Coronary artery (tissue), 2 donors: ENCODE data around the gene CCDC81.

Experiments
- DNase-seq: peaks from one replicate; pipeline ENCODE4 v3.0.0-alpha.2; 2017; ENCODE audit warnings: low spot score
- H3K27ac ChIP-seq, 2 donors: fragments of 200-600 bp; sonication (generic); one replicate each; pipeline ENCODE4 v1.5.1; 2016 to 2019
- H3K4me3 ChIP-seq: fragments of 200-600 bp; sonication (generic); 2 replicates; pipeline ENCODE4 v1.5.1; 2016; ENCODE audit warnings: mild to moderate bottlenecking, moderate library complexity
- TF ChIP-seq, protein P1 (sequence below): fragments of 200-600 bp; sonication (generic); IDR thresholded peaks from one replicate; pipeline ENCODE4 v1.5.1; 2019; ENCODE audit warnings: antibody characterized with exemption

CCDC81 gene

DNA sequence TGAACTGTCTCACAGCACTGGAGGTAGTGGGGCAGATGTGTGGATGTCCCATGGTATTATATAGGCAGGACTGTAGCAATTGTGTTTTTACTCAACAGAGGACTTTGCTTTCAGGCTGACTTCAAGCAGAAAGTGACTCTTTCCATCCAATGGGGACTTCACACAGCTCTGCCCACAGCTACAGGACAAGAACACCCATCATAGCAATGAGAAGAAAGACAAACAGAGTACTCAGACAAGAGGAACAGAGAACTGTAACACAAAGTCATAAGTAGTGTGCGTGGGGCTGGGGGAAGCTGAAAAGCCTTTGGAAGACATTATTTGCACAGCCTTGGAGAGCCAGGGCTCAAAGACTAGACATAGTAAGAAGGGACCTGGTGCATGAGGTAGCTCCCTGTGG lies 70.3 kb downstream of the CCDC81 start:
- TF ChIP-seq, protein P1, sequence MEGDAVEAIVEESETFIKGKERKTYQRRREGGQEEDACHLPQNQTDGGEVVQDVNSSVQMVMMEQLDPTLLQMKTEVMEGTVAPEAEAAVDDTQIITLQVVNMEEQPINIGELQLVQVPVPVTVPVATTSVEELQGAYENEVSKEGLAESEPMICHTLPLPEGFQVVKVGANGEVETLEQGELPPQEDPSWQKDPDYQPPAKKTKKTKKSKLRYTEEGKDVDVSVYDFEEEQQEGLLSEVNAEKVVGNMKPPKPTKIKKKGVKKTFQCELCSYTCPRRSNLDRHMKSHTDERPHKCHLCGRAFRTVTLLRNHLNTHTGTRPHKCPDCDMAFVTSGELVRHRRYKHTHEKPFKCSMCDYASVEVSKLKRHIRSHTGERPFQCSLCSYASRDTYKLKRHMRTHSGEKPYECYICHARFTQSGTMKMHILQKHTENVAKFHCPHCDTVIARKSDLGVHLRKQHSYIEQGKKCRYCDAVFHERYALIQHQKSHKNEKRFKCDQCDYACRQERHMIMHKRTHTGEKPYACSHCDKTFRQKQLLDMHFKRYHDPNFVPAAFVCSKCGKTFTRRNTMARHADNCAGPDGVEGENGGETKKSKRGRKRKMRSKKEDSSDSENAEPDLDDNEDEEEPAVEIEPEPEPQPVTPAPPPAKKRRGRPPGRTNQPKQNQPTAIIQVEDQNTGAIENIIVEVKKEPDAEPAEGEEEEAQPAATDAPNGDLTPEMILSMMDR = no peak
- DNase-seq = no peak
- no peak overlapping the region for H3K4me3 ChIP-seq
- H3K27ac ChIP-seq = no peak overlapping the region

DNA sequence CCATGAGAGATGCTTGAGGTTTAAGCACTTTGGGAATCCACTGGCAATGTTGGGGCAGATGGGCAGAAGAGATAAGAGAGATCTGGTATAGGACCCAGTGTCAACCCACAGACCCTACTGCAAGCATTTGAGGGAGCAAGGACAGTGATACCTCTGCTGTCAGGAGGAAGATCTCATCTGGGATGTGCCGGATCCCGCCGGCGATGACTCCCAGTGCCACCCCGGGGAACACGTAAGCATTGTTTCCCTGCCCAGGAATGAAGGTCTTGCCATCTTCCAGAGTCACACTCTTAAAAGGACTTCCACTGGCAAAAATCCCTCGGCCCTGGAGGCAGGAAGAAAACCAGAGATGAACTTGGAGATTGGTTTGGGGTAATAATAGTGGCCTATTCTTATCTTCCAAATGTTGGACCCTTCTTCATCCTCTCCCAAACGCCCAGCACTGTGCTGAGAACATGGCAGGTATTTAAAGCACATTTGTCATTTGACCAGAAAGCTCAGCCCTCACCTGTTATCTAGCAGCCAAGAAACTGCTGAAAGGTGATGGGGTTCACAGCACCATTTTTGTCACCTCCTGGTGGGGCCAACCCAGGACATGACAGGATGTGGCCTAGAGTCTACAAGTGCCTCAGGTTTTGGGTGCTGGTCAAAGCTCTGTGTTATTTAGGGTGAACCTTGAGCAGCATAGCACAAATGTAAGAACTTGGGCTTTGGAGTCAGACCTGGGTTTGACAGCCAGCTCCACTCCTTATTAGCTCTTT lies 71.7 kb downstream of the CCDC81 start:
- DNase-seq = no peak
- TF ChIP-seq, protein P1 = no peak
- no peak overlapping the region for H3K4me3 ChIP-seq
- no peak overlapping the region for H3K27ac ChIP-seq

DNA sequence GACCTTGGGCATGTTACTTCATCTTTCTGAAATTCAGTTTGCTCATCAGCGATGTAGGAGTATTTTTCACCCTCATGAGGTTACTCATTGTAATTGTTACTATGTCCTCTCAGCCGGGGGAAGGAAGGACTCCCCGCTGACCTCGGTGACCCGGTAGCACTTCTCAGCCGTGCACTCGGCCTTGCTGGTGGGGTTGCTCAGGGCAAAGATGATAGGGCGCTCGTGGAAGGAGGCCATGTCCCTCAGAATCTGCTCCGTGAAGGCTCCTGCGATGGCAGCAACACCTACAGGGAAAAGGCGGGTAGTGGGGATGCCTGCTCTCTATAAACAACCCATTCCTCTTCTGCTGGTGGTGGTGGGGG lies 72.2 kb downstream of the CCDC81 start:
- H3K27ac ChIP-seq = no peak overlapping the region
- TF ChIP-seq, protein P1 = no peak
- no peak for DNase-seq
- no peak overlapping the region for H3K4me3 ChIP-seq

DNA sequence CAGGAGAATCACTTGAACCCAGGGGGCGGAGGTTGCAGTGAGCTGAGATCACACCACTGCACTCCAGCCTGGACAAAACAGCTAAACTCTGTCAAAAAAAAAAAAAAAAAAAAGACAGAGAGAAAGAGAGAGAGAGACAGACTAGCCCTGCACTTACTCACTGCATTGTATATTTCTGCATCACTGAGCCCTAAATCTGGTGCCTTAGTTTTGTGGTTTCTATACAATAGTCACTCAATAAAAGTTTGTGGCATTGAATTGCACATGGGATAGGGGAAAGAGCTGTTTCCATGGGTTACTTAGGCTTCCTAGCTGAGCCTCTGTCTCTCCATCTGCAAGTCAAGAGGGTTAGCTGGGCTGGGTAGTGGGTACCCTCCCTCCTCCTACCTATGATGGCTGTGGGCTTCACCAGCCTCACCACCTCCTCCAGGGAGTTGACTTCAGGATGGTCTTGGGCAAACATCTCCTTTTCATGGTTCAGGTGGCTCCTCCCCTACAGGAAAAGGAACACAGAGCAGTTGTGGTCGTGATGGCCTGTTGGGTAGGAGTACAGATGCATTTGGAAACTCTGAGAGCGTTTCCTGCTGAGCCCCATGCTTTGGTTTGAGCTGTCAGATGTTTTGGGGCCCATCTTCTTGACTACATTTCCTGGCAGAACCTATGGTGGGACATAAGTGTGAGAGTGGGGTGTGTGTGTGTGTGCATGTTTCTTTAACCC lies 73.2 kb downstream of the CCDC81 start:
- TF ChIP-seq, protein P1 = no peak
- DNase-seq = no peak
- no peak overlapping the region for H3K4me3 ChIP-seq
- no peak overlapping the region for H3K27ac ChIP-seq

DNA sequence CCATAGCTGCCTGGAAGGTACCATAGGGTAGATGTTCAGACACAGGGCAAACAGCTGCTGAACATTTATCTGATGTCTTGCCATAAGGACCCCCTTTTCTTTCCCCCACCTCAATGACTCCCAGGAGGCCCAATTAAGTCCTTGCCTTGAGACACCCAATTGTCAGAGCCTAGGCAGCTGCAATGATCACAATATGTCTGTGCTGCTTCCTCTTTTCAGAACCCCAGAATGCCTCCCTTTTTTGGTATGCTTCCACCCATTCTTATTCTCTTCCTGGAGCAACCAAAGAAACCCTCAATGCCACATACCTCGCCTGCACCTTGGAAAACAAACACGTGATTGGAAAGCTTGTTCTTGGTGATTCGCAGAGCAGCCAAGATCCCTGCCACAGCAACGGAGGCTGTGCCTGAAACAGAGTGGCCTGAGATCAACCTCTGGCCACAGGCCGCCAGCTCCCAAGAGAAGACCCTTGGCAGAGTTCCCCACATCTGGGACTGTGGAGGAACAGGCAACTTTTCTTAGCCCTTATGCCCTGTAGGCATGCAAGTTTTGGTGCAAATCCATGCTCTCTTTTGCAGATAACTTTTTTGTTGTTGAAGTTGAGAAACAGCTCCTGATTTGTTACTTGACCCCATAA lies 75.4 kb downstream of the CCDC81 start:
- Histone ChIP-seq H3K27ac (no peak overlapping the region), H3K4me3 (no peak overlapping the region)
- TF ChIP-seq, protein P1 = no peak
- no peak for DNase-seq

DNA sequence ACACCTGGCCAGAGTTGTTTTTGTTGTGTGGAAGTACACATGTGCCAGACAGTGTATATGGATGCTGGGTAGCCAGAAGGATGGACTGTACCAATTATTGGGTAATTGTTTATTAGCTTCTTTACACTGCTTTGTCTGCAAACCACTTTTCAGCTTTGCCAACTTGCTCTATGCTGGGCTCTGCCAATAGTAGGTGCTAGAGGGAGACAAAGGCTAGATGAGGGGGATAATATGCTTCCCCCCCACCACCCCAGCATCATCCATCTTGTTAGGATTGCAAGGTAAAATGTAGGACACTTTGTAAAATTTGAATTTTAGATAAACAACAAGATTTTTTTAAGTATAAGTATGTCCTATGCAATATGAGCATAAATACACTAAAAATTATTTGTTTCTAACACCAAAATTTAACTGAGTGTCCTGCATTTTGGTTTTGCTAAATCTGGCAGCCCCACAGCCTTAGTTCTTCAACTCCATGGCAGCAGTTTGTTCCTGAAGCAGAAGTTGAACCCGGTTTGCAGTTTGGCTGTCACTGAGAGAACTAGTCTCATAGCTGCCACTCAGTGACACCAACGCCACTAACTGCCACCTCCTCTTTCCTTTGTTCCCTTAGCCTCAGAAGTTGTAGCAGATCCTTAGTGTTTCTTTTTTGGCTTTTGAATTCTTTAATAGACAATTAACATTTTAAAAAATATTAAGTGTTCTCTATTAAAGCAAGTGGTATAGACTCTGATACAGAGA lies 78.8 kb downstream of the CCDC81 start:
- TF ChIP-seq, protein P1 = no peak
- no peak for DNase-seq

More for the DNA sequence above, 78.8 kb downstream of the CCDC81 start:
- Histone ChIP-seq H3K27ac (no peak overlapping the region), H3K4me3 (no peak overlapping the region)
